H9 (cell line): Measurements from ENCODE around the gene SPINK13. TPM values are rescaled to one million over a fixed set of nuclear protein-coding genes. Genes with fewer than 3 reads are reported as not detected.

ENCODE experiments used
- DNase-seq: peaks from one replicate; pipeline ENCODE4 v3.0.0-alpha.2; 2017
- H2AFZ ChIP-seq: one replicate; pipeline ENCODE4 v1.6.1; 2013; ENCODE audit warnings: mild to moderate bottlenecking, low read length, control low read depth, moderate library complexity
- H2AK5ac ChIP-seq: 2 replicates; pipeline ENCODE4 v1.6.1; 2013; ENCODE audit warnings: low read length, control low read depth, mixed read lengths; ENCODE audit not compliant: insufficient read length
- H2BK120ac ChIP-seq: one replicate; pipeline ENCODE4 v1.6.1; 2013; ENCODE audit warnings: low read depth, mild to moderate bottlenecking, low read length, control low read depth, inconsistent platforms; ENCODE audit not compliant: poor library complexity, severe bottlenecking
- H2BK12ac ChIP-seq: 2 replicates; pipeline ENCODE4 v1.6.1; 2013; ENCODE audit warnings: low read length, control low read depth, mixed read lengths, low read depth; ENCODE audit not compliant: insufficient read length
- H2BK15ac ChIP-seq: 2 replicates; pipeline ENCODE4 v1.6.1; 2013; ENCODE audit warnings: low read depth, low read length, control low read depth
- H2BK20ac ChIP-seq: one replicate; pipeline ENCODE4 v1.6.1; 2013; ENCODE audit warnings: low read depth, mild to moderate bottlenecking, low read length, control low read depth, inconsistent platforms; ENCODE audit not compliant: poor library complexity, severe bottlenecking
- H2BK5ac ChIP-seq: 2 replicates; pipeline ENCODE4 v1.6.1; 2013; ENCODE audit warnings: low read length, control low read depth, mixed read lengths; ENCODE audit not compliant: insufficient read length
- H3K14ac ChIP-seq: 2 replicates; pipeline ENCODE4 v1.6.1; 2013; ENCODE audit warnings: low read length, control low read depth; ENCODE audit not compliant: insufficient read depth
- H3K18ac ChIP-seq: 2 replicates; pipeline ENCODE4 v1.6.1; 2013; ENCODE audit warnings: low read depth, mild to moderate bottlenecking, mixed read lengths, low read length, control low read depth; ENCODE audit not compliant: insufficient read length
- H3K23ac ChIP-seq: 2 replicates; pipeline ENCODE4 v1.6.1; 2013; ENCODE audit warnings: low read length, control low read depth, mixed read lengths, low read depth; ENCODE audit not compliant: insufficient read length
- H3K23me2 ChIP-seq: 2 replicates; pipeline ENCODE4 v1.6.1; 2013; ENCODE audit warnings: low read depth, mild to moderate bottlenecking, mixed read lengths, low read length, control low read depth; ENCODE audit not compliant: insufficient read length, poor library complexity, severe bottlenecking
- H3K27ac ChIP-seq: 2 replicates; pipeline ENCODE4 v1.5.1; 2013; ENCODE audit warnings: low read length, control low read depth, mixed read lengths, low read depth; ENCODE audit not compliant: insufficient read length
- H3K27me3 ChIP-seq: 2 replicates; pipeline ENCODE4 v1.6.1; 2013; ENCODE audit warnings: low read length, control low read depth, inconsistent platforms; ENCODE audit not compliant: insufficient read depth
- H3K4ac ChIP-seq: 2 replicates; pipeline ENCODE4 v1.6.1; 2013; ENCODE audit warnings: low read depth, mild to moderate bottlenecking, control low read depth, inconsistent platforms, low read length, moderate library complexity
- H3K4me1 ChIP-seq: 2 replicates; pipeline ENCODE4 v1.6.1; 2013; ENCODE audit warnings: low read length, control low read depth, inconsistent platforms; ENCODE audit not compliant: insufficient read depth
- H3K4me2 ChIP-seq: 2 replicates; pipeline ENCODE4 v1.6.1; 2013; ENCODE audit warnings: low read length, control low read depth, mixed read lengths; ENCODE audit not compliant: insufficient read length, insufficient read depth
- H3K56ac ChIP-seq: 2 replicates; pipeline ENCODE4 v1.6.1; 2013; ENCODE audit warnings: low read depth, mild to moderate bottlenecking, mixed read lengths, low read length, control low read depth; ENCODE audit not compliant: insufficient read length
- H3K79me1 ChIP-seq: 2 replicates; pipeline ENCODE4 v1.6.1; 2013; ENCODE audit warnings: low read depth, mild to moderate bottlenecking, moderate library complexity, low read length, control low read depth, inconsistent platforms; ENCODE audit not compliant: insufficient read depth, poor library complexity, severe bottlenecking
- H3K79me2 ChIP-seq: 2 replicates; pipeline ENCODE4 v1.6.1; 2013; ENCODE audit warnings: low read length, control low read depth, inconsistent platforms; ENCODE audit not compliant: insufficient read depth
- H3K9ac ChIP-seq: 2 replicates; pipeline ENCODE4 v1.6.1; 2013; ENCODE audit warnings: low read length, control low read depth, mixed read lengths; ENCODE audit not compliant: insufficient read length; ENCODE audit errors: extremely low read depth
- H3K9me3 ChIP-seq: one replicate; pipeline ENCODE4 v1.6.1; 2013; ENCODE audit warnings: low read depth, low read length, inconsistent platforms; ENCODE audit not compliant: control insufficient read depth
- H3T11ph ChIP-seq: one replicate; pipeline ENCODE4 v1.6.1; 2013; ENCODE audit warnings: mild to moderate bottlenecking, low read length, control low read depth, inconsistent platforms
- H4K20me1 ChIP-seq: one replicate; pipeline ENCODE4 v1.6.1; 2013; ENCODE audit not compliant: control insufficient read depth, insufficient read length, insufficient read depth
- H4K5ac ChIP-seq: 2 replicates; pipeline ENCODE4 v1.6.1; 2013; ENCODE audit warnings: low read depth, mild to moderate bottlenecking, mixed read lengths, low read length, control low read depth; ENCODE audit not compliant: insufficient read length
- H4K8ac ChIP-seq: replicated peaks from 2 replicates; pipeline ENCODE4 v1.6.1; 2013; ENCODE audit warnings: low read length, control low read depth, mixed read lengths, low read depth; ENCODE audit not compliant: insufficient read length
- H4K91ac ChIP-seq: 2 replicates; pipeline ENCODE4 v1.6.1; 2013; ENCODE audit warnings: low read depth, mild to moderate bottlenecking, moderate library complexity, mixed read lengths, low read length, control low read depth; ENCODE audit not compliant: insufficient read length
- H3K27ac Mint-ChIP-seq, 3 experiments: 2 replicates in 2 of 3; 3 replicates in 1 of 3; pipeline ENCODE4 v1.8.0; 2020 to 2021; ENCODE audit warnings: mixed read lengths in 3 of 3, mild to moderate bottlenecking in 1 of 3, moderate library complexity in 1 of 3
- H3K27me3 Mint-ChIP-seq: 2 replicates; pipeline ENCODE4 v1.8.0; 2021; ENCODE audit warnings: low read depth, mild to moderate bottlenecking, moderate library complexity, mixed read lengths
- H3K36me3 Mint-ChIP-seq, 3 experiments: 2 replicates in 2 of 3; 3 replicates in 1 of 3; pipeline ENCODE4 v1.8.0; 2020 to 2021; ENCODE audit warnings: low read depth in 3 of 3, mixed read lengths in 3 of 3; ENCODE audit not compliant: insufficient read depth in 1 of 3
- H3K4me1 Mint-ChIP-seq, 2 experiments: 2 replicates each; pipeline ENCODE4 v1.8.0; 2020; ENCODE audit warnings: mixed read lengths in 2 of 2
- H3K4me3 Mint-ChIP-seq, 2 experiments: 2 replicates in 1 of 2; 3 replicates in 1 of 2; pipeline ENCODE4 v1.8.0; 2020 to 2021; ENCODE audit warnings: mild to moderate bottlenecking in 2 of 2, mixed read lengths in 2 of 2, moderate library complexity in 1 of 2
- H3K9me3 Mint-ChIP-seq, 2 experiments: 2 replicates in 1 of 2; 3 replicates in 1 of 2; pipeline ENCODE4 v1.8.0; 2020; ENCODE audit warnings: mild to moderate bottlenecking in 2 of 2, mixed read lengths in 2 of 2, moderate library complexity in 1 of 2
- CTCF ChIP-seq: fragments of 200-600 bp; sonication (generic); conservative IDR thresholded peaks from 3 replicates; pipeline ENCODE4 v1.8.0; 2021; ENCODE audit warnings: antibody characterized with exemption, mild to moderate bottlenecking
- WGBS: extraction: QIAGEN DNeasy Blood & Tissue Kit; methylation state at CpG from one replicate; pipeline ENCODE4 v1.1.7; 2013; ENCODE audit warnings: missing lambda C conversion rate, low lambda C conversion rate, mixed read lengths; ENCODE audit not compliant: insufficient read length; ENCODE audit errors: extremely low coverage; 5-methylcytosine and 5-hydroxymethylcytosine counted together
- total RNA-seq: library from RNA; stranded (reverse); gene quantifications from 2 replicates; pipeline ENCODE4 v1.2.1, GENCODE V29; 2021

The SPINK13 gene
- total RNA-seq, 1 experiment from 2014 or later: not detected

- DNase-seq: no peak
- Mint-ChIP-seq H3K9me3 (peaks cover 1 to 7% of the 10 kb centered on the region in 2 experiments), H3K36me3 (peaks cover 0 to under 1% (median 0%) of the 10 kb centered on the region in 3 experiments; a peak in 2 of 7 replicates), H3K27ac (no peak overlapping the region), H3K4me3 (no peak overlapping the region), H3K27me3 (peaks cover 15% of the 10 kb centered on the region), H3K4me1 (no peaks in the 10 kb centered on the region)
- H3K27me3 ChIP-seq: no peaks in the 10 kb centered on the region
- no peak overlapping the region for H2BK120ac ChIP-seq
- no CpG with 5 or more reads among the region's 2 CpGs for WGBS
- H2BK20ac ChIP-seq: no peak overlapping the region
- H3K9ac ChIP-seq: no peak overlapping the region
- H2BK15ac ChIP-seq: no peak overlapping the region
- no peaks in the 10 kb centered on the region for H3K79me2 ChIP-seq
- no peak overlapping the region for H4K8ac ChIP-seq
- no peak overlapping the region for H3K14ac ChIP-seq
- no peak overlapping the region for H4K91ac ChIP-seq
- H2AFZ ChIP-seq: no peak overlapping the region
- H2BK5ac ChIP-seq: no peak overlapping the region
- no peak overlapping the region for H2AK5ac ChIP-seq
- no peak overlapping the region for H3K23ac ChIP-seq
- H2BK12ac ChIP-seq: no peak overlapping the region
- no peak overlapping the region for H4K5ac ChIP-seq
- no peak overlapping the region for H3T11ph ChIP-seq
- no peak overlapping the region for H3K4ac ChIP-seq
- TF ChIP-seq CTCF: no peak
- no peaks in the 10 kb centered on the region for H4K20me1 ChIP-seq
- H3K4me2 ChIP-seq: no peak overlapping the region
- H3K18ac ChIP-seq: no peak overlapping the region
- no peaks in the 10 kb centered on the region for H3K4me1 ChIP-seq
- H3K9me3 ChIP-seq: no peaks in the 10 kb centered on the region
- H3K23me2 ChIP-seq: no peaks in the 10 kb centered on the region
- no peak overlapping the region for H3K27ac ChIP-seq
- H3K56ac ChIP-seq: no peak overlapping the region
- H3K79me1 ChIP-seq: no peaks in the 10 kb centered on the region
Measured at GRCh38 chr5:148314187-148314586, 45.6 kb downstream of the SPINK13 start.
